IMR-90 (cell line): ENCODE measurements around the gene RHOC. TPM values are rescaled to one million over a fixed set of nuclear protein-coding genes. Genes with fewer than 3 reads are reported as not detected.
A peak's percentile ranks its signal among the peaks of the same experiment; 100 is the strongest.

Source experiments
- ATAC-seq: fragments of 200-7000 bp; cut with Tn5 transposase; 2 replicates; pipeline ENCODE4 v1.9.1; 2020; ENCODE audit warnings: low read depth, mild to moderate bottlenecking, moderate library complexity
- BruUV-seq: library from RNA; stranded (reverse); fragments of 400-500 nt; replicated peaks from 2 replicates; lab custom pipeline; 2021; lab: Mats Ljungman, UMichigan
- CTCF ChIA-PET: fragments of 300-600 bp; formaldehyde crosslinking; extraction: SDS; loops from one replicate; lab custom pipeline; 2021; ENCODE audit warnings: antibody characterized with exemption; lab: Yijun Ruan, JAX
- POLR2A ChIA-PET: fragments of 300-600 bp; sonication (Branson Sonifier 250); formaldehyde crosslinking; loops from one replicate; lab custom pipeline; 2022; ENCODE audit warnings: antibody characterized with exemption; ENCODE audit not compliant: unreplicated experiment; lab: Charles Lee
- DNase-seq: peaks from one replicate; pipeline ENCODE4 v3.0.0; 2013
- H2AFZ ChIP-seq: replicated peaks from 2 replicates; pipeline ENCODE3; 2013; ENCODE audit warnings: low read length, mild to moderate bottlenecking; ENCODE audit not compliant: poor library complexity
- H2AK5ac ChIP-seq: 2 replicates; pipeline ENCODE4 v1.6.1; 2013; ENCODE audit warnings: low read depth, low read length, inconsistent platforms
- H2AK9ac ChIP-seq: replicated peaks from 2 replicates; pipeline ENCODE3; 2013; ENCODE audit warnings: mild to moderate bottlenecking, low read depth, low read length, moderate library complexity; ENCODE audit not compliant: poor library complexity
- H2BK120ac ChIP-seq: 2 replicates; pipeline ENCODE4 v1.6.1; 2013; ENCODE audit warnings: low read depth, low read length, inconsistent platforms
- H2BK15ac ChIP-seq: 3 replicates; pipeline ENCODE4 v1.6.1; 2013; ENCODE audit warnings: low read depth, low read length, inconsistent platforms
- H2BK20ac ChIP-seq: 2 replicates; pipeline ENCODE4 v1.6.1; 2013; ENCODE audit warnings: low read depth, mild to moderate bottlenecking, inconsistent platforms, low read length, moderate library complexity
- H2BK5ac ChIP-seq: 2 replicates; pipeline ENCODE4 v1.6.1; 2013; ENCODE audit warnings: mild to moderate bottlenecking, low read depth, low read length, inconsistent platforms; ENCODE audit not compliant: poor library complexity, severe bottlenecking
- H3K14ac ChIP-seq: replicated peaks from 2 replicates; pipeline ENCODE4 v1.6.1; 2013; ENCODE audit warnings: low read depth, low read length, inconsistent platforms
- H3K18ac ChIP-seq: 2 replicates; pipeline ENCODE4 v1.6.1; 2013; ENCODE audit warnings: low read depth, low read length, control low read depth
- H3K23ac ChIP-seq: 2 replicates; pipeline ENCODE4 v1.6.1; 2013; ENCODE audit warnings: low read depth, low read length, inconsistent platforms
- H3K27ac ChIP-seq: 2 replicates; pipeline ENCODE4 v1.5.1; 2013; ENCODE audit warnings: mild to moderate bottlenecking, control low read depth, low read length; ENCODE audit not compliant: insufficient read depth
- H3K27me3 ChIP-seq: 2 replicates; pipeline ENCODE4 v1.6.1; 2013; ENCODE audit warnings: low read length; ENCODE audit not compliant: control insufficient read depth, insufficient read depth
- H3K36me3 ChIP-seq: 2 replicates; pipeline ENCODE4 v1.6.1; 2013; ENCODE audit warnings: low read length, mixed read lengths; ENCODE audit not compliant: control insufficient read depth, insufficient read depth
- H3K4ac ChIP-seq: 2 replicates; pipeline ENCODE4 v1.6.1; 2013; ENCODE audit warnings: low read depth, low read length, inconsistent platforms
- H3K4me1 ChIP-seq: 2 replicates; pipeline ENCODE4 v1.6.1; 2013; ENCODE audit warnings: low read length, mixed read lengths; ENCODE audit not compliant: control insufficient read depth, insufficient read depth
- H3K4me2 ChIP-seq: 2 replicates; pipeline ENCODE4 v1.6.1; 2013; ENCODE audit warnings: low read depth, mild to moderate bottlenecking, control low read depth, low read length, moderate library complexity
- H3K4me3 ChIP-seq: 2 replicates; pipeline ENCODE4 v1.5.1; 2013; ENCODE audit warnings: low read depth, mild to moderate bottlenecking, control low read depth, low read length, moderate library complexity; ENCODE audit not compliant: insufficient read depth
- H3K56ac ChIP-seq: 2 replicates; pipeline ENCODE4 v1.6.1; 2013; ENCODE audit warnings: low read length, inconsistent platforms; ENCODE audit not compliant: insufficient read depth; ENCODE audit errors: extremely low read depth
- H3K79me1 ChIP-seq, 2 experiments: 2 replicates each; pipeline ENCODE4 v1.6.1; 2013; ENCODE audit warnings: low read length in 2 of 2, inconsistent platforms in 1 of 2, low read depth in 1 of 2
- H3K9ac ChIP-seq: 2 replicates; pipeline ENCODE4 v1.6.1; 2013; ENCODE audit warnings: low read depth, low read length, control low read depth
- H3K9me1 ChIP-seq: 2 replicates; pipeline ENCODE4 v1.6.1; 2013; ENCODE audit warnings: low read length, inconsistent platforms; ENCODE audit not compliant: insufficient read depth
- H3K9me3 ChIP-seq: 2 replicates; pipeline ENCODE4 v1.6.1; 2013; ENCODE audit warnings: low read length; ENCODE audit not compliant: control insufficient read depth, insufficient read depth
- H4K20me1 ChIP-seq: 2 replicates; pipeline ENCODE4 v1.6.1; 2013; ENCODE audit warnings: low read length, inconsistent platforms; ENCODE audit not compliant: insufficient read depth
- H4K5ac ChIP-seq: 2 replicates; pipeline ENCODE4 v1.6.1; 2013; ENCODE audit warnings: mild to moderate bottlenecking, low read depth, low read length, control low read depth
- H4K8ac ChIP-seq, 2 experiments: 2 replicates each; pipeline ENCODE4 v1.6.1; 2013; ENCODE audit warnings: low read depth in 2 of 2, low read length in 2 of 2, control low read depth in 1 of 2, inconsistent platforms in 1 of 2
- H4K91ac ChIP-seq: 2 replicates; pipeline ENCODE4 v1.6.1; 2013; ENCODE audit warnings: low read depth, low read length, inconsistent platforms; ENCODE audit not compliant: insufficient read depth
- BHLHE40 ChIP-seq: fragments of 150-350 bp; IDR thresholded peaks from 2 replicates; pipeline ENCODE4 v1.6.1; 2016; ENCODE audit warnings: mild to moderate bottlenecking, low read depth, low read length
- CEBPB ChIP-seq: IDR thresholded peaks from 2 replicates; pipeline ENCODE4 v1.6.1; 2012; ENCODE audit warnings: low read depth, low read length, improper control_type of control experiment
- CHD1 ChIP-seq: IDR thresholded peaks from 2 replicates; pipeline ENCODE4 v1.6.1; 2012; ENCODE audit warnings: low read depth, low read length, improper control_type of control experiment
- FOS ChIP-seq: fragments of 150-350 bp; IDR thresholded peaks from 2 replicates; pipeline ENCODE4 v1.6.1; 2016; ENCODE audit warnings: low read depth, low read length
- MAFK ChIP-seq: IDR thresholded peaks from 2 replicates; pipeline ENCODE4 v1.6.1; 2012; ENCODE audit warnings: low read depth, low read length, improper control_type of control experiment
- MAZ ChIP-seq: IDR thresholded peaks from 2 replicates; pipeline ENCODE4 v1.6.1; 2012; ENCODE audit warnings: low read depth, mild to moderate bottlenecking, low read length, improper control_type of control experiment, moderate library complexity, borderline replicate concordance
- MXI1 ChIP-seq: IDR thresholded peaks from 2 replicates; pipeline ENCODE4 v1.6.1; 2012; ENCODE audit warnings: low read depth, mild to moderate bottlenecking, low read length, moderate library complexity, borderline replicate concordance
- NFE2L2 ChIP-seq: fragments of 150-350 bp; IDR thresholded peaks from 2 replicates; pipeline ENCODE4 v1.6.1; 2016; ENCODE audit warnings: low read depth, mild to moderate bottlenecking, low read length
- POLR2A ChIP-seq: IDR thresholded peaks from 2 replicates; pipeline ENCODE4 v1.6.1; 2012; ENCODE audit warnings: mild to moderate bottlenecking, low read depth, low read length
- RAD21 ChIP-seq: IDR thresholded peaks from 2 replicates; pipeline ENCODE4 v1.6.1; 2012; ENCODE audit warnings: low read length, improper control_type of control experiment
- RCOR1 ChIP-seq: IDR thresholded peaks from 2 replicates; pipeline ENCODE4 v1.6.1; 2012; ENCODE audit warnings: mild to moderate bottlenecking, low read length, improper control_type of control experiment; ENCODE audit not compliant: insufficient replicate concordance
- RFX5 ChIP-seq: IDR thresholded peaks from 2 replicates; pipeline ENCODE4 v1.8.0; 2012; ENCODE audit warnings: low read depth, mild to moderate bottlenecking, low read length, moderate library complexity
- SMC3 ChIP-seq: fragments of 150-350 bp; IDR thresholded peaks from 2 replicates; pipeline ENCODE4 v1.6.1; 2016; ENCODE audit warnings: low read depth, mild to moderate bottlenecking, antibody characterized with exemption, low read length, moderate library complexity
- WGBS, 2 experiments: methylation state at CpG; one replicate each; pipeline versions ENCODE4 v1.1.5 to v1.1.7; 2013; ENCODE audit warnings: missing lambda C conversion rate in 2 of 2; ENCODE audit not compliant: insufficient read length in 1 of 2; ENCODE audit errors: extremely low coverage in 2 of 2; 5-methylcytosine and 5-hydroxymethylcytosine counted together
- dilution Hi-C: fragments of 300-500 bp; cut with HindIII; formaldehyde crosslinking; loops from one replicate; pipeline ENCODE4 v1.14.3; 2018; ENCODE audit warnings: low sequenced_read_pairs; ENCODE audit not compliant: unreplicated experiment
- in situ Hi-C: fragments of 300-500 bp; cut with MboI; formaldehyde crosslinking; loops from 3 replicates; pipeline ENCODE4 v1.14.3; 2019; ENCODE audit warnings: low sequenced_read_pairs, inconsistent platforms, mixed read lengths
- intact Hi-C: fragments of 100-400 bp; cut with micrococcal nuclease; formaldehyde crosslinking; loops from 2 replicates; pipeline ENCODE4 v1.10.0; 2022
- polyA plus RNA-seq, 3 experiments: library from polyadenylated mRNA; depleted of rRNA; stranded (reverse); fragments of >200 nt; gene quantifications; 2 replicates each; pipeline ENCODE4 v1.2.3, GENCODE V29; 2012; ENCODE audit warnings: low replicate concordance in 1 of 3
- total RNA-seq: library from RNA; depleted of rRNA; stranded (reverse); fragments of >200 nt; gene quantifications from 2 replicates; pipeline ENCODE4 v1.2.3, GENCODE V29; 2012
- TF ChIP-seq, protein P1 (sequence below): conservative IDR thresholded peaks from 2 replicates; pipeline ENCODE4 v1.5.1; 2012; ENCODE audit warnings: mild to moderate bottlenecking, low read depth, low read length, improper control_type of control experiment
- TF ChIP-seq, protein P2 (sequence below): fragments of 150-350 bp; IDR thresholded peaks from 2 replicates; pipeline ENCODE4 v1.6.1; 2016; ENCODE audit warnings: low read depth, mild to moderate bottlenecking, low read length, moderate library complexity, borderline replicate concordance
- TF ChIP-seq, protein P3 (sequence below): fragments of 150-350 bp; IDR thresholded peaks from 2 replicates; pipeline ENCODE4 v1.6.1; 2017; ENCODE audit warnings: mild to moderate bottlenecking, antibody characterized with exemption, low read length, low read depth

The RHOC gene
- total and polyA plus RNA-seq, 2 of the 4 experiments (the other 2 are of a cell fraction) = 764 to 839 TPM

DNA sequence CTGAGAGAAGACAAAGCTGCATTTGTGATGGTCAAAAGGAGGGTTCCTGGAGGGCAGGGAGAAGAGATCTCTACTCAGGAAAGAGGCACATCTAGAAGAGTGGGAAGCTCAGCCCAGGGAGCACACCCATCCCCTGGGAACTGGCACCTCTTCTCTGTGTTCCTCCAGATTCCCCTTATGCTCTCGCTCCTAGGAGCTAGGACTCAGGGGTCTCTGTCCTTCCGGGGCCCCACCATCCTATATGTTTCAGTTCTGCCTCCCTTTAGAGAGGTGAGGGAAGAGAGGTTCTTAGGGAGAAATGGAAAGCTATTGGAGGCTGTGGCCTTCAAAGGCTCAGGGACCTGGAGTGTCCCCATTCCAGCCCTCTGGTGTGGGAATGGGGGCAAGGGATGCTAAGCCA, 12.8 kb upstream of the RHOC start:
- no peak overlapping the region for H3K23ac ChIP-seq
- no peak overlapping the region for H2AK5ac ChIP-seq
- in situ Hi-C loops = loop anchor here (5.0 to 25.0 kb wide), 4 partner anchors 88 to 968 kb away; partner anchors contain the start of gene SLC16A1
- no peak overlapping the region for H3K18ac ChIP-seq
- no peak overlapping the region for H2AK9ac ChIP-seq
- DNase-seq = no peak
- ChIA-PET POLR2A (no interaction called here), CTCF (interaction anchor here (1.1 to 2.5 kb wide), 3 partner anchors 79 to 85 kb away, joined by 3 to 16 read pairs (median 7); no protein-coding TSS in a partner anchor)
- H3K9me3 ChIP-seq = no peaks in the 10 kb centered on the region
- H3K56ac ChIP-seq = no peak overlapping the region
- no peak for ATAC-seq
- peaks cover 4% of the 10 kb centered on the region for H3K9me1 ChIP-seq
- H3K79me1 ChIP-seq = no peaks in the 10 kb centered on the region
- TF ChIP-seq FOS (no peak), SMC3 (no peak), RCOR1 (no peak), MXI1 (no peak), NFE2L2 (no peak), BHLHE40 (no peak), POLR2A (no peak), RAD21 (no peak), MAFK (no peak), RFX5 (no peak), CEBPB (no peak), MAZ (no peak), CHD1 (no peak)
- TF ChIP-seq, protein P1, sequence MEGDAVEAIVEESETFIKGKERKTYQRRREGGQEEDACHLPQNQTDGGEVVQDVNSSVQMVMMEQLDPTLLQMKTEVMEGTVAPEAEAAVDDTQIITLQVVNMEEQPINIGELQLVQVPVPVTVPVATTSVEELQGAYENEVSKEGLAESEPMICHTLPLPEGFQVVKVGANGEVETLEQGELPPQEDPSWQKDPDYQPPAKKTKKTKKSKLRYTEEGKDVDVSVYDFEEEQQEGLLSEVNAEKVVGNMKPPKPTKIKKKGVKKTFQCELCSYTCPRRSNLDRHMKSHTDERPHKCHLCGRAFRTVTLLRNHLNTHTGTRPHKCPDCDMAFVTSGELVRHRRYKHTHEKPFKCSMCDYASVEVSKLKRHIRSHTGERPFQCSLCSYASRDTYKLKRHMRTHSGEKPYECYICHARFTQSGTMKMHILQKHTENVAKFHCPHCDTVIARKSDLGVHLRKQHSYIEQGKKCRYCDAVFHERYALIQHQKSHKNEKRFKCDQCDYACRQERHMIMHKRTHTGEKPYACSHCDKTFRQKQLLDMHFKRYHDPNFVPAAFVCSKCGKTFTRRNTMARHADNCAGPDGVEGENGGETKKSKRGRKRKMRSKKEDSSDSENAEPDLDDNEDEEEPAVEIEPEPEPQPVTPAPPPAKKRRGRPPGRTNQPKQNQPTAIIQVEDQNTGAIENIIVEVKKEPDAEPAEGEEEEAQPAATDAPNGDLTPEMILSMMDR = no peak
- TF ChIP-seq, protein P2, sequence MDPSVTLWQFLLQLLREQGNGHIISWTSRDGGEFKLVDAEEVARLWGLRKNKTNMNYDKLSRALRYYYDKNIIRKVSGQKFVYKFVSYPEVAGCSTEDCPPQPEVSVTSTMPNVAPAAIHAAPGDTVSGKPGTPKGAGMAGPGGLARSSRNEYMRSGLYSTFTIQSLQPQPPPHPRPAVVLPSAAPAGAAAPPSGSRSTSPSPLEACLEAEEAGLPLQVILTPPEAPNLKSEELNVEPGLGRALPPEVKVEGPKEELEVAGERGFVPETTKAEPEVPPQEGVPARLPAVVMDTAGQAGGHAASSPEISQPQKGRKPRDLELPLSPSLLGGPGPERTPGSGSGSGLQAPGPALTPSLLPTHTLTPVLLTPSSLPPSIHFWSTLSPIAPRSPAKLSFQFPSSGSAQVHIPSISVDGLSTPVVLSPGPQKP = no peak
- TF ChIP-seq, protein P3, sequence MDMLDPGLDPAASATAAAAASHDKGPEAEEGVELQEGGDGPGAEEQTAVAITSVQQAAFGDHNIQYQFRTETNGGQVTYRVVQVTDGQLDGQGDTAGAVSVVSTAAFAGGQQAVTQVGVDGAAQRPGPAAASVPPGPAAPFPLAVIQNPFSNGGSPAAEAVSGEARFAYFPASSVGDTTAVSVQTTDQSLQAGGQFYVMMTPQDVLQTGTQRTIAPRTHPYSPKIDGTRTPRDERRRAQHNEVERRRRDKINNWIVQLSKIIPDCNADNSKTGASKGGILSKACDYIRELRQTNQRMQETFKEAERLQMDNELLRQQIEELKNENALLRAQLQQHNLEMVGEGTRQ = no peak
- no peaks in the 10 kb centered on the region for H3K36me3 ChIP-seq
- H3K4me1 ChIP-seq = peaks cover 9% of the 10 kb centered on the region
- no peak overlapping the region for H3K4ac ChIP-seq
- no peak overlapping the region for H2BK15ac ChIP-seq
- WGBS, 2 experiments = no CpG with 5 or more reads among the region's 2 CpGs
- no peak overlapping the region for H2BK5ac ChIP-seq
- no peak overlapping the region for H4K5ac ChIP-seq
- no peak overlapping the region for H2BK20ac ChIP-seq
- intact Hi-C loops = loop anchor here (5.0 to 10.0 kb wide), 2 partner anchors 235 to 958 kb away; partner anchors contain the start of gene SLC16A1
- H3K4me3 ChIP-seq = no peak overlapping the region
- no peak overlapping the region for H3K14ac ChIP-seq
- no peak overlapping the region for H4K91ac ChIP-seq
- H3K9ac ChIP-seq = no peak overlapping the region
- dilution Hi-C loops = no loop called here
- BruUV-seq = no TSS peak
- no peaks in the 10 kb centered on the region for H4K20me1 ChIP-seq
- peaks cover 4% of the 10 kb centered on the region; the same call in 1 of the 2 replicates for H3K27me3 ChIP-seq
- H2AFZ ChIP-seq = peak overlapping the region; percentile 6
- no peak overlapping the region for H3K27ac ChIP-seq
- no peak overlapping the region for H2BK120ac ChIP-seq
- H4K8ac ChIP-seq = no peak overlapping the region
- no peak overlapping the region for H3K4me2 ChIP-seq
